ENCODE measurements around the gene PCED1B.

PCED1B gene

GRCh38 chr12:47126246-47126645 is 46.8 kb downstream of the PCED1B start:
- no peaks in the 10 kb centered on the region for H3K36me3 ChIP-seq (ENCODE audit: control insufficient read depth in 2 of 2, insufficient read depth in 1 of 2, low read length in 2 of 2)
- no peaks in the 10 kb centered on the region for H3K4me1 ChIP-seq (ENCODE audit: control insufficient read depth, insufficient read depth, low read length)

GRCh38 chr12:47131011-47131410 is 51.6 kb downstream of the PCED1B start:
- H3K36me3 ChIP-seq (ENCODE audit: control insufficient read depth in 2 of 2, insufficient read depth in 1 of 2, low read length in 2 of 2), result no peaks in the 10 kb centered on the region
- ChIA-PET POLR2A (no interaction called here), CTCF (no interaction called here)
- no peak overlapping the region for H3K27ac ChIP-seq (ENCODE audit: extremely low read depth, low read depth, low read length)
- no peak overlapping the region for H3K4me3 ChIP-seq (ENCODE audit: low read depth, low read length)
- H3K9me3 ChIP-seq (ENCODE audit: control insufficient read depth, insufficient read depth, low read depth, low read length), result no peaks in the 10 kb centered on the region
- no peaks in the 10 kb centered on the region for H3K4me1 ChIP-seq (ENCODE audit: control insufficient read depth, insufficient read depth, low read length)
- TF ChIP-seq ZNF654 (tag by site-specific recombination; IDR thresholded peaks at IDR 0.05; ENCODE audit: low read depth), result no peak
- no peak for TF ChIP-seq ZNF394 (tag by site-specific recombination; IDR thresholded peaks at IDR 0.05; ENCODE audit: borderline replicate concordance)
- no peak for TF ChIP-seq ZNF148 (tag by site-specific recombination; IDR thresholded peaks at IDR 0.05; ENCODE audit: borderline replicate concordance)
- no peak for TF ChIP-seq ZNF561 (tag by site-specific recombination; IDR thresholded peaks at IDR 0.05; ENCODE audit: borderline replicate concordance)
- TF ChIP-seq ZNF423 (tag by site-specific recombination; IDR thresholded peaks at IDR 0.05), result no peak
- no peak for TF ChIP-seq TRIM28 (IDR thresholded peaks at IDR 0.05; ENCODE audit: borderline replicate concordance, low read length)
- TF ChIP-seq ZNF223 (tag by site-specific recombination; IDR thresholded peaks at IDR 0.05), result no peak
- TF ChIP-seq ZNF629 (tag by site-specific recombination; IDR thresholded peaks at IDR 0.05), result no peak
- no peak for TF ChIP-seq ZNF624 (tag by site-specific recombination; IDR thresholded peaks at IDR 0.05)
- no peak for TF ChIP-seq HIC1 (tag by site-specific recombination; IDR thresholded peaks at IDR 0.05)
- no peak for TF ChIP-seq ZXDB (tag by site-specific recombination; IDR thresholded peaks at IDR 0.05)
- no peak for TF ChIP-seq ZNF362 (tag by site-specific recombination; IDR thresholded peaks at IDR 0.05)
- no peak for TF ChIP-seq KLF7 (tag by site-specific recombination; IDR thresholded peaks at IDR 0.05; ENCODE audit: borderline replicate concordance)
- TF ChIP-seq KLF9 (tag by site-specific recombination; IDR thresholded peaks at IDR 0.05; ENCODE audit: low read depth), result no peak

More at GRCh38 chr12:47126246-47126645, 46.8 kb downstream of the PCED1B start:
- no peak overlapping the region for H3K4me3 ChIP-seq (ENCODE audit: low read depth, low read length)
- H3K9me3 ChIP-seq (ENCODE audit: control insufficient read depth, insufficient read depth, low read depth, low read length), result no peaks in the 10 kb centered on the region
- CTCF ChIA-PET, result no interaction called here
- TF ChIP-seq KLF10 (tag by site-specific recombination; IDR thresholded peaks at IDR 0.05) (no peak), ZNF324 (tag by site-specific recombination; IDR thresholded peaks at IDR 0.05) (no peak), INSM2 (tag by site-specific recombination; IDR thresholded peaks at IDR 0.05) (no peak), ZNF692 (tag by site-specific recombination; IDR thresholded peaks at IDR 0.05) (no peak), ZNF449 (tag by site-specific recombination; IDR thresholded peaks at IDR 0.05) (no peak), GFI1B (tag by site-specific recombination; IDR thresholded peaks at IDR 0.05) (no peak), ZNF404 (tag by site-specific recombination; IDR thresholded peaks at IDR 0.05) (no peak), ZFHX2 (tag by site-specific recombination; conservative IDR thresholded peaks at IDR 0.05) (no peak), ZBTB20 (tag by site-specific recombination; IDR thresholded peaks at IDR 0.05) (no peak), ZNF558 (tag by site-specific recombination; IDR thresholded peaks at IDR 0.05) (no peak), EGR2 (tag by site-specific recombination; IDR thresholded peaks at IDR 0.05; ENCODE audit: low read depth) (no peak), TRIM28 (IDR thresholded peaks at IDR 0.05; ENCODE audit: borderline replicate concordance, low read length) (no peak)
- H3K27ac ChIP-seq (ENCODE audit: extremely low read depth, low read depth, low read length), result no peak overlapping the region
- POLR2A ChIA-PET, result no interaction called here

All from HEK293 (cell line).